Breast epithelium (tissue), 3 donors: ENCODE measurements around the gene SPACA9.

Experiments
- POLR2A ChIP-seq: fragments of 450-650 bp; IDR thresholded peaks from one replicate; pipeline ENCODE4 v1.6.1; 2016; ENCODE audit warnings: antibody characterized with exemption, mild to moderate bottlenecking, moderate library complexity
- POLR2AphosphoS5 ChIP-seq, 3 donors: sonication (generic); formaldehyde crosslinking; IDR thresholded peaks; one replicate each; pipeline ENCODE4 v1.6.1; 2017; ENCODE audit warnings: antibody characterized with exemption in 3 of 3
- TF ChIP-seq, protein P1 (sequence below), 3 donors: fragments of 450-650 bp; IDR thresholded peaks; one replicate each; pipeline ENCODE4 v1.5.1; 2016 to 2017; ENCODE audit warnings: antibody characterized with exemption in 3 of 3, mild to moderate bottlenecking in 3 of 3, moderate library complexity in 3 of 3

DNA sequence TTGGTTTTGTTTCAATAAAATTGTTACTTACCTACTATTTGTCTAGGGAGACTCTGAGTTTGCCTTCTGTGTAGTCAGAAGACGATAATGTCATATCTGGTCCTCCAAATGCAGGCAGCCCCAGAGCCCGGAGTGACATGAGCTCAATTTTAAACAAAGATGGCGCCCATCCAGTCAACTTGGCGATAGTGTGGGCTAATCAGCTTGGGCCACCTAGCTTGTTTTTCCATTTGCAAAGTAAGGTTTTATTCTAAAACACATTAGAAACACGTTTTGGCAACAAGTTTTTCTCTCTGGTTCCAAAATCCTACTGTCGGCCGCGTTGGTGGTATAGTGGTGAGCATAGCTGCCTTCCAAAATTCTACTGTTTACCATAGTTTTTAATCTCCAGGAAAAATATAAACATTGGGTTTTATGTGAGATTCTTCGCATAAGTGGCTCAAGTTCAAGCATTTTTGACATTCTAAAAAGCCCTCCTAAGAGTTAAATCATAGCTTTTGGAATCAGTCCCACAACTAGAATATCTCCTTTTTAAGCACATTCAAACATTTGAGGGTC is 52.6 kb downstream of the SPACA9 start:
- TF ChIP-seq POLR2AphosphoS5 (IDR thresholded peaks at IDR 0.05) (no peak), POLR2A (no peak)
- TF ChIP-seq, protein P1, sequence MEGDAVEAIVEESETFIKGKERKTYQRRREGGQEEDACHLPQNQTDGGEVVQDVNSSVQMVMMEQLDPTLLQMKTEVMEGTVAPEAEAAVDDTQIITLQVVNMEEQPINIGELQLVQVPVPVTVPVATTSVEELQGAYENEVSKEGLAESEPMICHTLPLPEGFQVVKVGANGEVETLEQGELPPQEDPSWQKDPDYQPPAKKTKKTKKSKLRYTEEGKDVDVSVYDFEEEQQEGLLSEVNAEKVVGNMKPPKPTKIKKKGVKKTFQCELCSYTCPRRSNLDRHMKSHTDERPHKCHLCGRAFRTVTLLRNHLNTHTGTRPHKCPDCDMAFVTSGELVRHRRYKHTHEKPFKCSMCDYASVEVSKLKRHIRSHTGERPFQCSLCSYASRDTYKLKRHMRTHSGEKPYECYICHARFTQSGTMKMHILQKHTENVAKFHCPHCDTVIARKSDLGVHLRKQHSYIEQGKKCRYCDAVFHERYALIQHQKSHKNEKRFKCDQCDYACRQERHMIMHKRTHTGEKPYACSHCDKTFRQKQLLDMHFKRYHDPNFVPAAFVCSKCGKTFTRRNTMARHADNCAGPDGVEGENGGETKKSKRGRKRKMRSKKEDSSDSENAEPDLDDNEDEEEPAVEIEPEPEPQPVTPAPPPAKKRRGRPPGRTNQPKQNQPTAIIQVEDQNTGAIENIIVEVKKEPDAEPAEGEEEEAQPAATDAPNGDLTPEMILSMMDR (IDR thresholded peaks at IDR 0.05), result no peak
